GM12878 (cell line): ENCODE measurements around the gene KIF2B. TPM values are rescaled to one million over a fixed set of nuclear protein-coding genes. Genes with fewer than 3 reads are reported as not detected.

ENCODE experiments used
- ATAC-seq: fragments of 200-7000 bp; cut with Tn5 transposase; 3 replicates; pipeline ENCODE4 v1.9.1; 2020; ENCODE audit warnings: mild to moderate bottlenecking, moderate library complexity
- BruUV-seq: library from RNA; stranded (reverse); fragments of 400-500 nt; replicated peaks from 2 replicates; lab custom pipeline; 2021; lab: Mats Ljungman, UMichigan
- CTCF ChIA-PET: fragments of 300-600 bp; sonication (Branson Sonifier 250); formaldehyde crosslinking; extraction: SDS; loops from one replicate; lab custom pipeline; 2021; ENCODE audit warnings: inconsistent platforms; lab: Yijun Ruan, JAX
- POLR2A ChIA-PET: fragments of 350-600 bp; formaldehyde crosslinking; extraction: SDS; loops from one replicate; lab custom pipeline; 2021; ENCODE audit warnings: inconsistent platforms; lab: Charles Lee
- RAD21 ChIA-PET: fragments of 300-600 bp; sonication (Branson Sonifier 250); formaldehyde crosslinking; loops from one replicate; lab custom pipeline; 2023; ENCODE audit warnings: antibody characterized with exemption; ENCODE audit not compliant: unreplicated experiment; lab: Charles Lee
- SMC1A ChIA-PET: fragments of 300-600 bp; sonication (Branson Sonifier 250); formaldehyde crosslinking; loops from one replicate; lab custom pipeline; 2023; ENCODE audit not compliant: unreplicated experiment, uncharacterized antibody; lab: Charles Lee
- DNase-seq: peaks from one replicate; pipeline ENCODE4 v3.0.0-alpha.2; 2011; ENCODE audit warnings: low read depth, low spot score
- FAIRE-seq: peaks from 3 replicates; lab custom pipeline; 2011; peaks lifted over from hg19 to GRCh38; lab: Jason Lieb, UNC
- H2AFZ ChIP-seq: 2 replicates; pipeline ENCODE4 v1.6.0; 2011; ENCODE audit warnings: low read depth, low read length, control low read depth; ENCODE audit not compliant: control insufficient read depth
- H3K27ac ChIP-seq: 2 replicates; pipeline ENCODE4 v1.5.1; 2011; ENCODE audit warnings: control low read depth; ENCODE audit not compliant: control insufficient read depth, insufficient read depth
- H3K27me3 ChIP-seq, 2 experiments: replicated peaks in 1 of 2; 2 replicates each; pipeline versions ENCODE4 v1.6.0 to v1.6.1; 2011; ENCODE audit warnings: low read length in 1 of 2; ENCODE audit not compliant: control insufficient read depth in 2 of 2, insufficient read depth in 2 of 2
- H3K36me3 ChIP-seq, 2 experiments: 2 replicates each; pipeline ENCODE4 v1.5.1; 2011; ENCODE audit warnings: low read length in 1 of 2; ENCODE audit not compliant: control insufficient read depth in 2 of 2, insufficient read depth in 2 of 2
- H3K4me1 ChIP-seq: 2 replicates; pipeline ENCODE4 v1.6.1; 2011; ENCODE audit warnings: mild to moderate bottlenecking, low read length, moderate library complexity, mixed read lengths; ENCODE audit not compliant: control insufficient read depth, insufficient read depth
- H3K4me2 ChIP-seq: 2 replicates; pipeline ENCODE4 v1.6.0; 2011; ENCODE audit warnings: control low read depth; ENCODE audit not compliant: control insufficient read depth, insufficient read depth
- H3K4me3 ChIP-seq: fragments of 200-600 bp; sonication (generic); 2 replicates; pipeline ENCODE4 v1.5.1; 2016
- H3K79me2 ChIP-seq: 2 replicates; pipeline ENCODE4 v1.6.0; 2011; ENCODE audit warnings: low read length; ENCODE audit not compliant: control insufficient read depth, insufficient read depth
- H3K9ac ChIP-seq: 2 replicates; pipeline ENCODE4 v1.8.0; 2011; ENCODE audit warnings: low read length, control low read depth, mixed read lengths; ENCODE audit not compliant: control insufficient read depth, insufficient read depth
- H3K9me3 ChIP-seq: replicated peaks from 3 replicates; pipeline ENCODE4 v1.5.1; 2011; ENCODE audit warnings: mild to moderate bottlenecking, low read length; ENCODE audit not compliant: control insufficient read depth, insufficient read depth
- H4K20me1 ChIP-seq: 2 replicates; pipeline ENCODE4 v1.6.0; 2011; ENCODE audit not compliant: control insufficient read depth, insufficient read depth
- BCLAF1 ChIP-seq: fragments of 450-650 bp; IDR thresholded peaks from 2 replicates; pipeline ENCODE4 v1.6.1; 2017; ENCODE audit warnings: antibody characterized with exemption, mild to moderate bottlenecking, moderate library complexity
- GABPA ChIP-seq: IDR thresholded peaks from 2 replicates; pipeline ENCODE4 v1.6.1; 2014; ENCODE audit warnings: antibody characterized with exemption, low read depth, mild to moderate bottlenecking, inconsistent platforms
- GATAD2B ChIP-seq: fragments of 450-650 bp; conservative IDR thresholded peaks from 2 replicates; pipeline ENCODE4 v1.6.1; 2017; ENCODE audit warnings: low read depth, mild to moderate bottlenecking, moderate library complexity
- IKZF1 ChIP-seq: fragments of 450-650 bp; conservative IDR thresholded peaks from 2 replicates; pipeline ENCODE4 v1.6.1; 2017; ENCODE audit warnings: antibody characterized with exemption, mild to moderate bottlenecking
- KAT2A ChIP-seq: conservative IDR thresholded peaks from 2 replicates; pipeline ENCODE4 v1.6.1; 2011; ENCODE audit warnings: low read depth, low read length; ENCODE audit not compliant: control insufficient read depth
- MLLT1 ChIP-seq: fragments of 450-650 bp; IDR thresholded peaks from 2 replicates; pipeline ENCODE4 v1.6.1; 2016; ENCODE audit warnings: mild to moderate bottlenecking
- NFYA ChIP-seq: IDR thresholded peaks from 2 replicates; pipeline ENCODE4 v1.6.1; 2011; ENCODE audit warnings: low read depth, mild to moderate bottlenecking, low read length, improper control_type of control experiment, borderline replicate concordance
- TAF1 ChIP-seq: IDR thresholded peaks from 2 replicates; pipeline ENCODE4 v1.6.1; 2011; ENCODE audit warnings: mild to moderate bottlenecking, low read depth, low read length, borderline replicate concordance
- USF2 ChIP-seq: IDR thresholded peaks from 2 replicates; pipeline ENCODE4 v1.6.1; 2011; ENCODE audit warnings: low read depth, low read length, improper control_type of control experiment, borderline replicate concordance
- ZBED1 ChIP-seq: IDR thresholded peaks from 2 replicates; pipeline ENCODE4 v1.6.1; 2016; ENCODE audit warnings: borderline replicate concordance
- WGBS: methylation state at CpG from one replicate; pipeline ENCODE4 v1.1.6; 2016; ENCODE audit warnings: low lambda C conversion rate; ENCODE audit not compliant: insufficient replicate concordance, insufficient coverage; ENCODE audit errors: missing lambda C conversion rate; 5-methylcytosine and 5-hydroxymethylcytosine counted together
- in situ Hi-C: fragments of 300-500 bp; cut with MboI; formaldehyde crosslinking; loops from 9 replicates; pipeline ENCODE4 v1.14.3; 2018; ENCODE audit warnings: mixed read lengths
- intact Hi-C: fragments of 100-400 bp; cut with micrococcal nuclease; formaldehyde crosslinking; loops from one replicate; pipeline ENCODE4 v1.14.2; 2022; ENCODE audit not compliant: unreplicated experiment
- polyA plus RNA-seq, 11 experiments: library from polyadenylated mRNA; depleted of rRNA in 4 of 11; unstranded in 6 of 11; stranded (reverse) in 5 of 11; fragments of >200 nt; fragmentation: Nextera tagmentation in 4 of 11; fragmentation: Illumina TruSeq in 1 of 11; extraction: Ambion mirVana in 4 of 11; extraction: Trizol in 1 of 11; gene quantifications; 1 replicate in 1 of 11; 2 replicates in 10 of 11; pipeline versions ENCODE4 v1.2.1 to v1.2.3, GENCODE V29; 2011 to 2016; ENCODE audit warnings: inconsistent platforms in 2 of 11, missing spikeins in 2 of 11, low read depth in 1 of 11
- total RNA-seq, 4 experiments: library from RNA; depleted of rRNA in 3 of 4; stranded (reverse); fragments of >200 nt in 3 of 4; fragmentation: Illumina TruSeq in 1 of 4; extraction: Trizol in 1 of 4; gene quantifications; 2 replicates each; pipeline versions ENCODE4 v1.2.1 to v1.2.3, GENCODE V29; 2013 to 2021

The KIF2B gene
- total and polyA plus RNA-seq, 10 of the 15 experiments (the other 5 are each of a cell fraction or from before 2014, with no cell fraction given), result not detected

- no peaks in the 10 kb centered on the region for H4K20me1 ChIP-seq
- no peak overlapping the region for H3K27ac ChIP-seq
- CTCF ChIA-PET, result no interaction called here
- no peak overlapping the region for H3K9ac ChIP-seq
- H3K4me1 ChIP-seq, result no peaks in the 10 kb centered on the region
- H3K4me3 ChIP-seq, result no peak overlapping the region
- TF ChIP-seq ZBED1 (no peak), USF2 (no peak), MLLT1 (no peak), KAT2A (no peak), GATAD2B (no peak), BCLAF1 (no peak), GABPA (no peak), NFYA (no peak), IKZF1 (no peak), TAF1 (no peak)
- H3K27me3 ChIP-seq, result no peaks in the 10 kb centered on the region
- in situ Hi-C loops (no loop called here), intact Hi-C loops (no loop called here)
- no peaks in the 10 kb centered on the region for H3K36me3 ChIP-seq
- DNase-seq, result no peak
- ATAC-seq, result no peak
- RAD21 ChIA-PET, result no interaction called here
- H3K4me2 ChIP-seq, result no peak overlapping the region
- H3K9me3 ChIP-seq, result no peaks in the 10 kb centered on the region; the same call in 2 of the 3 replicates
- no peaks in the 10 kb centered on the region for H3K79me2 ChIP-seq
- H2AFZ ChIP-seq, result no peak overlapping the region
- no TSS peak for BruUV-seq
- no peak for FAIRE-seq
- 2% methylated on average over 2 of the region's 2 CpGs for WGBS
- SMC1A ChIA-PET, result no interaction called here
- POLR2A ChIA-PET, result no interaction called here
Measured at GRCh38 chr17:53818929-53819328, 3.8 kb upstream of the KIF2B start.
